Activated CD4-positive, alpha-beta T cell treated with anti-CD3 and anti-CD28 coated beads, Interleukin-10, Interleukin-2, amounts not matched to agents 100 ng/mL and 50 ng/mL, durations not matched to agents 16 hours and 8 hours (primary cell): ENCODE data around the gene HOXA4.

ENCODE experiments used
- DNase-seq: peaks from one replicate; pipeline ENCODE4 v3.0.0-alpha.2; 2020

Gene HOXA4

DNA sequence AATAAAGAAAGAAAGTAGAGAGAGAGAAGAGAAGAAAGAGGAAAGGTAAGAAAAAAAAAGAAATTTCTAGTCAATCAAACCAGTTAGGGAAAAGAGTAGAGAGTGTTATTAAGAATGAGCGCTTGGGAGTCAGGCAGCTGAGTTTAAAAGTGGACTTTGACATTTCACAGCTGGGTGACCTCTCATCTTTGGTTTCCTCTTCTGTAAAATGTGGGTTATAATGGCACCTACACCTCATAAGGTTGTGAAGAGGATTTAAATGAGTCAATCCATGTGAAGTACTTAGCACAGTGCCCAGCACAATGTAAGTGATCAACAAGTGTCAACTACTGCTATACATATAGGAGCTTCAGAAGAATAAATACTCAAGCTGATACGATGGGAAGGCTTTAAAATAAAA, 46.9 kb downstream of the HOXA4 start:
- no peak for DNase-seq

DNA sequence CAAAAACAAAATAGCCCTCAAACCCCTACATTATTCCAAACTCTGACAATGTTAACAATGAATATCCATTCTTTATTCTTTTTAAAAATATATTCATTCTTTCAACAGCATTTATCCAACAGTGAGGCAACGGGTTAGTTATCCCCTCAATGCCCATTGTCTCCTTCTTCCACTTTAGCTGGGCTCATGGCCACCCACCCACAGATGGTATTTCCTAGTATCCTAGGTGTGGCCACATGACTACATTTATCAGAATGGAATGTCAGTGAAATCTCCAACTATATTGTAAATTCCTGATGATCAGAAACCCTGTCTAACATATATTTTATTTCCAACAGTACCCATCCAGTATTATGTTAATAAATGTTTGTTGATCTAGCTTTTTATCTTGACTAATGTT, 48.4 kb downstream of the HOXA4 start:
- DNase-seq = no peak

DNA sequence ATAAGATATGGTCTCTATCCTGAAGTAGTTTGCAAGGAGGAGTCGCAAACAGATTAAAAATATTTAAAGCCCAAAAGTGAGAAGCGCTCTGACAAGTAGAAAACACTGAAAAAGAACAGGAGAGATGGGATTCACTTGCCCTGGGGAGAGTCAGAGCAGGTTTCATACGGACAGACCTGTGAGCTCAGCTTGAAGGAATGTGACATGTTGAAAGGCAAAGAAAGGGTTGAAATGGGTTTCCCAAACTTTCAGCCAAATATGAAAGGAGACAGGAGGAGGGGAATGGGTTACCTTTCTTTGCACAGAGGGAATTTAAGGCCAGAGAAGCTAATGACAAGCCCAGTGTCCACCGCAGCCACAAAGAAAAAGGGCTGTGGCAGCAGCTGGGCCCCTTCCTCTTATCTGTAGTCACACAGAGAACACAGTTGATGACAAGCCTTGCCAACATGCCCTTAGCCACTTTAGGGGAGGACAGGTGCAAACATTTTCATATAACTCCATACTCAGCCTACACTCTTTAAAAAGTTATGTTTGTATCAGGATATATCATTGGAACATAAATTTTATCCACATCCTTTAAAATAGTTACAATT, 49.6 kb downstream of the HOXA4 start:
- no peak for DNase-seq

DNA sequence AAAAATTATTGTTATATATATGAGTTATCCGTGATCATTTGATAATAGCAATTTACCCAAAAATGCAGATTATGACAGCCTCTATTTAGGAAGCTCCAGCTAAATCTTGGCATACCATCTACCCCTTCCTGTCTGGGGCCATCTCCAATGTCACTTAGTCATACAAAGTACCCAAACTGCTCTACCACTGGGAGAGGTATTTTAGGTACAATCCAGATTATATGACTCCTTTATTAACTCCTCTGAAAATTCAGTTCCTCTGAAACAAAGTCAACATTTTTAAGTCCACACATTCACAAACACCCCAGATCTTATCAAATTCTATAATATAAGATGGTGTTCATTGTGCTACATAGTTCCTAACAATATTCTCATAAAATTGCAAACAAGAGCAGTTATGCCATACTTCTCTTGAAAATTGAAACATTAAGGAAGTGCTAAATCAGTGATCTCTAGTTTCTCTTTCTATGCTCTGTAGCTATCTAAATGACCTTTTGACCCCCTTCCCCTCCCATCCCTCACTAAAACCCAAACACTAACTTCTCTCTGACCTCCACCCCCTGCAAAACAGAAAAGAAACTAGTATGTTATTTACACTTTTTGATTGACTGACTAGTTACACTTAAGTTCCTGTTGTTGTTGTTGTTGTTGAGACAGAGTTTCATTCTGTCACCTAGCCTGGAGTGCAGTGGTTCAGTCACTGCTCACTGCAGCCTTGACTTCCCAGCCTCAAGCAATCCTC, 51.2 kb downstream of the HOXA4 start:
- no peak for DNase-seq

DNA sequence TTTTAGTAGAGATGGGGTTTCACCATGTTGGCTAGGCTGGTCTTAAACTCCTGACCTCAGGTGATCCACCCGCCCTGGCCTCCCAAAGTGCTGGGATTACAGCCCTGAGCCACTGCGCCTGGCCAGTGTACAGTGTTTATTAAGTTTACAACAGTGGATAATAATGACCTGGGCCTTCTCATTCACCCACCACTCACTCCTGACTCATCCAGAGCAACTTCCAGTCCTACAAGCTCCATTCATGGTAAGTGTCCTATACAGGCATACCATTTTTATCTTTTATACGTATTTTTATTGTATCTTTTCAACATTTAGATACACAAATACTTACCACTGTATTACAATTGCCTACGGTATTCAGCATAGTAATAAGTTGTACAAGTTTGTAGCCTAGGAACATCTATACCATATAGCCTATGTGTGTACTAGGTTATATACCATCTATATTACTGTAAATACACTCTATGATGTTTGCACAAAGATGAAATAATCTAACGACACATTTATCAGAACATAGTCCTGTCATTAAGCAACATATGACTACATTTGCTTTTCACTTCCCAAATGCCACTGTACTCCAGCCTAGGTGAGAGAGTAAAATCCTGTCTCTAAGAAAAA, 51.8 kb downstream of the HOXA4 start:
- DNase-seq = no peak
